ENCODE data around the gene FAM120A.

GRCh38 chr9:93493949-93494348 is 42.5 kb downstream of the FAM120A start:
- TF ChIP-seq CTCF (IDR thresholded peaks at IDR 0.05): no peak
- TF ChIP-seq POLR2AphosphoS5 (IDR thresholded peaks at IDR 0.05): no peak
- no peak for TF ChIP-seq POLR2A (IDR thresholded peaks at IDR 0.05)

Data from prostate gland (tissue), 2 donors.